Hepatocyte (in vitro differentiated cells): ENCODE data around the gene MGME1. TPM values are rescaled to one million over a fixed set of nuclear protein-coding genes. Genes with fewer than 3 reads are reported as not detected.
A peak's percentile ranks its signal among the peaks of the same experiment; 100 is the strongest.

Experiments
- DNase-seq: peaks from one replicate; pipeline ENCODE4 v3.0.0-alpha.2; 2016; ENCODE audit warnings: low spot score
- H2AFZ ChIP-seq: fragments of 200-600 bp; sonication (generic); 2 replicates; pipeline ENCODE4 v1.6.0; 2016; ENCODE audit warnings: antibody characterized with exemption, mild to moderate bottlenecking
- H3K27ac ChIP-seq: fragments of 200-600 bp; sonication (generic); 2 replicates; pipeline ENCODE4 v1.5.1; 2016; ENCODE audit warnings: mild to moderate bottlenecking
- H3K27me3 ChIP-seq: fragments of 200-600 bp; sonication (generic); 2 replicates; pipeline ENCODE4 v1.6.1; 2016
- H3K36me3 ChIP-seq: fragments of 200-600 bp; sonication (generic); replicated peaks from 2 replicates; pipeline ENCODE4 v1.5.1; 2016; ENCODE audit warnings: low read depth; ENCODE audit not compliant: insufficient read depth
- H3K4me1 ChIP-seq: fragments of 200-600 bp; sonication (generic); 2 replicates; pipeline ENCODE4 v1.5.1; 2016; ENCODE audit warnings: mild to moderate bottlenecking, moderate library complexity; ENCODE audit not compliant: insufficient read depth
- H3K4me2 ChIP-seq: fragments of 200-600 bp; sonication (generic); 2 replicates; pipeline ENCODE4 v1.6.0; 2016
- H3K4me3 ChIP-seq: fragments of 200-600 bp; sonication (generic); 2 replicates; pipeline ENCODE4 v1.5.1; 2016; ENCODE audit warnings: mild to moderate bottlenecking
- H3K79me2 ChIP-seq: fragments of 200-600 bp; sonication (generic); 2 replicates; pipeline ENCODE4 v1.6.0; 2017; ENCODE audit warnings: mild to moderate bottlenecking
- H3K9me2 ChIP-seq: fragments of 200-600 bp; sonication (generic); replicated peaks from 2 replicates; pipeline ENCODE4 v1.6.0; 2017; ENCODE audit warnings: mild to moderate bottlenecking; ENCODE audit not compliant: insufficient read depth
- H3K9me3 ChIP-seq: fragments of 200-600 bp; sonication (generic); 2 replicates; pipeline ENCODE4 v1.5.1; 2016; ENCODE audit warnings: low read depth, mild to moderate bottlenecking
- H4K20me1 ChIP-seq: fragments of 200-600 bp; sonication (generic); 2 replicates; pipeline ENCODE4 v1.6.0; 2016; ENCODE audit warnings: mild to moderate bottlenecking; ENCODE audit not compliant: insufficient read depth, poor library complexity, severe bottlenecking
- EZH2 ChIP-seq: fragments of 200-600 bp; sonication (generic); IDR thresholded peaks from 2 replicates; pipeline ENCODE4 v1.6.1; 2016; ENCODE audit warnings: antibody characterized with exemption, mild to moderate bottlenecking, borderline replicate concordance
- EZH2phosphoT487 ChIP-seq: fragments of 200-600 bp; sonication (generic); IDR thresholded peaks from one replicate; pipeline ENCODE4 v1.6.1; 2018; ENCODE audit warnings: antibody characterized with exemption, mild to moderate bottlenecking, low read depth, moderate library complexity; ENCODE audit not compliant: unreplicated experiment, severe bottlenecking
- WGBS: methylation state at CpG from one replicate; pipeline ENCODE4 v1.1.6; 2016; ENCODE audit warnings: low lambda C conversion rate; ENCODE audit errors: missing lambda C conversion rate; 5-methylcytosine and 5-hydroxymethylcytosine counted together
- polyA plus RNA-seq: library from polyadenylated mRNA; unstranded; fragments of >200 nt; fragmentation: Nextera tagmentation; extraction: Ambion mirVana; gene quantifications from 2 replicates; pipeline ENCODE4 v1.2.1, GENCODE V29; 2016
- total RNA-seq: library from RNA; depleted of rRNA; stranded (reverse); fragments of >200 nt; gene quantifications from 2 replicates; pipeline ENCODE4 v1.2.3, GENCODE V29; 2014
- TF ChIP-seq, protein P1 (sequence below): fragments of 200-600 bp; sonication (generic); IDR thresholded peaks from 2 replicates; pipeline ENCODE4 v1.5.1; 2016; ENCODE audit warnings: antibody characterized with exemption, mild to moderate bottlenecking; ENCODE audit not compliant: poor library complexity

Gene MGME1
- total and polyA plus RNA-seq, 2 experiments from 2014 or later: 15.7 to 17.9 TPM

DNA sequence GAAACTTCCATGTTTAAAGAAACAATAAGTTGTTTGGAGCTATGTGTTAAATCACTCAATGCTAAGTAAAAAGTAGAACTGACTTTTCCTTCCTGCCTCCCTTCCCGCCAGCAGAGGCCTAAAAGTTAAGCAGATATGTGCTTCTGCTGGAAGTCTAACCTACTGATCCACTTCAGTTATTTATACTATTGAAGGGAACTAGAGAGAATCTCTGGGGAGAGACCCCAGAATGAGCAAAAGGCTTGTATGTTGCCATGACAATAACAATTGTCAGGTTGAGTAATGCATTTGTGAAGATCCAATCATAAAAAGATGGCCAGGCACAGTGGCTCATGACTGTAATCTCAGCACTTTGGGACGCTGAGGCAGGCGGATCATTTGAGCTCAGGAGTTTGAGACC lies 24.7 kb downstream of the MGME1 start:
- no peaks in the 10 kb centered on the region for H3K9me2 ChIP-seq
- H3K4me2 ChIP-seq: no peak overlapping the region
- H3K4me1 ChIP-seq: no peaks in the 10 kb centered on the region
- no peaks in the 10 kb centered on the region for H3K9me3 ChIP-seq
- peaks cover 5% of the 10 kb centered on the region for H3K79me2 ChIP-seq
- H2AFZ ChIP-seq: no peak overlapping the region
- no peak overlapping the region for H3K27ac ChIP-seq
- no peaks in the 10 kb centered on the region for H4K20me1 ChIP-seq
- H3K36me3 ChIP-seq: no peaks in the 10 kb centered on the region
- TF ChIP-seq, protein P1, sequence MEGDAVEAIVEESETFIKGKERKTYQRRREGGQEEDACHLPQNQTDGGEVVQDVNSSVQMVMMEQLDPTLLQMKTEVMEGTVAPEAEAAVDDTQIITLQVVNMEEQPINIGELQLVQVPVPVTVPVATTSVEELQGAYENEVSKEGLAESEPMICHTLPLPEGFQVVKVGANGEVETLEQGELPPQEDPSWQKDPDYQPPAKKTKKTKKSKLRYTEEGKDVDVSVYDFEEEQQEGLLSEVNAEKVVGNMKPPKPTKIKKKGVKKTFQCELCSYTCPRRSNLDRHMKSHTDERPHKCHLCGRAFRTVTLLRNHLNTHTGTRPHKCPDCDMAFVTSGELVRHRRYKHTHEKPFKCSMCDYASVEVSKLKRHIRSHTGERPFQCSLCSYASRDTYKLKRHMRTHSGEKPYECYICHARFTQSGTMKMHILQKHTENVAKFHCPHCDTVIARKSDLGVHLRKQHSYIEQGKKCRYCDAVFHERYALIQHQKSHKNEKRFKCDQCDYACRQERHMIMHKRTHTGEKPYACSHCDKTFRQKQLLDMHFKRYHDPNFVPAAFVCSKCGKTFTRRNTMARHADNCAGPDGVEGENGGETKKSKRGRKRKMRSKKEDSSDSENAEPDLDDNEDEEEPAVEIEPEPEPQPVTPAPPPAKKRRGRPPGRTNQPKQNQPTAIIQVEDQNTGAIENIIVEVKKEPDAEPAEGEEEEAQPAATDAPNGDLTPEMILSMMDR: no peak
- no peak for TF ChIP-seq EZH2
- TF ChIP-seq EZH2phosphoT487: no peak
- WGBS: 95% methylated on average over 3 of the region's 3 CpGs
- no peaks in the 10 kb centered on the region for H3K27me3 ChIP-seq
- no peak for DNase-seq
- no peak overlapping the region for H3K4me3 ChIP-seq

DNA sequence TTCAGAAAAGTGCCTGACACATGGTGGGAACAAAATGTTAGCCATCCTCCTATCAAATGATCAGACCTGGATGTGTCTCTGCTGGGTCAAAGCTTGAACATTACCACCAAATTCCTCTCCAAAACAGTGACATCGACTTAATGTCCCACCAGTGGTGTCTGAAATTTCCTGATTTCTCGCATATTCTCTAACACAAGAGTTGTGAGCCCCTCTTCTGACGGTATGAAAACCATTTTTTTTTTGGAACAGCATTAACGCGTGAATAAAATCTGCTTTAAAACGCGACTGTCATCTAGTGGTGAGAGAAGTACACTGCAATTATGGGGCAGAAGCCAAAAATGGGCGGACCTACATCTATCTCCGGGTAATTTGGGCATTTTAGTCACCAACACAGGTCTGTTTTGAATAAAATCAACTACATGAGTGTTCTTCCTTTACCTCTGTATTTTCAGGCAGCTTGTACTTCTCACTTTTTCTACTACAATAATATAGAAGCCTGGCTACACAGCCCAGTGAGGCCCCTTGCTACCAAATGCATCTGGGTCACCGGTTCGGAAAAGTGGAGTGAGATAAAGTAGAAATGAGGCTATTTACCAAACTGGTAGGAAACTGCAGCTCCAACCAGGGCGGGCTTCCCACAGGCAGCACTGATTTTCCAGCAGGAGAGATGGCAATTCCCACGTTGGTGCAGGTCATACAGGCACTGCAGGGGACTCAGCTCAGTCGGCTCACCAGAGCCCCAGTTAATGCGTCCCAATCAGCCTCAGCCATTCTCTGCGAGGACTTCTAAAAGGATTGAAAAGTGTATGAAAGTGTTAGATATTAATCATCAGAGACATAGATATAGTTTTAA lies 27.4 kb downstream of the MGME1 start:
- Histone ChIP-seq H3K9me2 (no peaks in the 10 kb centered on the region), H2AFZ (peak overlapping the region; percentile 75), H3K4me2 (peak overlapping the region; percentile 49), H3K9me3 (no peaks in the 10 kb centered on the region), H3K4me1 (no peaks in the 10 kb centered on the region), H3K79me2 (no peaks in the 10 kb centered on the region), H3K27me3 (no peaks in the 10 kb centered on the region), H3K27ac (no peak overlapping the region), H3K4me3 (no peak overlapping the region), H3K36me3 (no peaks in the 10 kb centered on the region), H4K20me1 (no peaks in the 10 kb centered on the region)
- TF ChIP-seq, protein P1: peak; percentile 89
- TF ChIP-seq EZH2: no peak
- WGBS: 27% methylated on average over 16 of the region's 16 CpGs
- DNase-seq: peak; percentile 74

DNA sequence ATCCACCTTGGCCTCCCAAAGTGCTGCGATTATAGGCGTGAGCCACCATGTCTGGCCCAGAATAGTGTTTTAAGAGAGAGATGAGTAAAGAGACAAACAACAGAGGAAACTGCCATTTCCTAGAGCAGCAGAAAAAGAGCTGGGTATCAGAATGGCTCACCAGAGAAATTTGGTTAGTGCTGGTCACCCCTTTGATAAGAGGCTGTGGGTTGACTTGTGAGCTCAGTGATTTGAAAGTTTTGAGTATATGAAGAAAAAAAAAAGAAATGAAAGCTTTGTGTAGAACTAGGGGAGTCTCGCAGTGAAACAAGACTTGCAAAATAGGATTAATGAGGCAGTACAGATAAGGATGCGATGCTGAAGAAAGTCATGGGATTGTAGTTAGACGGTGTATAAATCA lies 29.6 kb downstream of the MGME1 start:
- no peak overlapping the region for H3K27ac ChIP-seq
- H3K9me3 ChIP-seq: no peaks in the 10 kb centered on the region
- H3K4me1 ChIP-seq: no peaks in the 10 kb centered on the region
- H3K79me2 ChIP-seq: no peaks in the 10 kb centered on the region
- TF ChIP-seq EZH2phosphoT487 (no peak), EZH2 (no peak)
- 93% methylated on average over 5 of the region's 5 CpGs for WGBS
- no peak for DNase-seq
- H3K4me3 ChIP-seq: no peak overlapping the region
- no peak overlapping the region for H3K4me2 ChIP-seq
- no peaks in the 10 kb centered on the region for H4K20me1 ChIP-seq
- H3K36me3 ChIP-seq: no peaks in the 10 kb centered on the region
- no peak overlapping the region for H2AFZ ChIP-seq
- H3K9me2 ChIP-seq: no peaks in the 10 kb centered on the region
- H3K27me3 ChIP-seq: no peaks in the 10 kb centered on the region

DNA sequence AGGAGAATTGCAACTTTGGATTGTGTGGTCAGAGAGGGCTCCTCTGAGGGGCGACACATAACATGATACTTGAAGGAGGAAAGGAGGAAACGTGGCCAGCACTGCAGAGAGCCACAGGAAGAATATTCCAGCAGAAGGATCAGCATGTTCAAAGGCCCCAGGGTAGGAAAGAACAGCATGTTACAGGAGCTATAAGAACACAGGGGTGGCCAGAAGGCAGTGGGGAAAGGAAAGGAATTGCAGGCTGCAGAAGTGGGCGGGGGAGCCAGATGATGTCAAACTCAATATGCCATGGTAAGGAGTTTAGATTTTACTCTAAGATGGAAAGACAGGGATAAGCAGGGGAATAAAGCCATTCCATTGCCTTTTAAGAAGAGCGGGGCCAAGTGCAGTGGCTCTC lies 30.7 kb downstream of the MGME1 start:
- no peaks in the 10 kb centered on the region for H4K20me1 ChIP-seq
- no peak overlapping the region for H3K27ac ChIP-seq
- H3K9me3 ChIP-seq: no peaks in the 10 kb centered on the region
- H3K36me3 ChIP-seq: no peaks in the 10 kb centered on the region
- H3K4me1 ChIP-seq: peaks cover 11% of the 10 kb centered on the region
- no peak overlapping the region for H3K4me3 ChIP-seq
- TF ChIP-seq EZH2 (no peak), EZH2phosphoT487 (no peak)
- TF ChIP-seq, protein P1: no peak
- H2AFZ ChIP-seq: no peak overlapping the region
- no peak for DNase-seq
- no peak overlapping the region for H3K4me2 ChIP-seq
- 91% methylated on average over 4 of the region's 4 CpGs for WGBS
- no peaks in the 10 kb centered on the region for H3K79me2 ChIP-seq
- H3K9me2 ChIP-seq: no peaks in the 10 kb centered on the region
- H3K27me3 ChIP-seq: no peaks in the 10 kb centered on the region
